GM10266 (cell line): ENCODE results near the gene EYA3.

Source experiments
- DNase-seq: peaks from one replicate; pipeline ENCODE4 v3.0.0; 2012; ENCODE audit errors: extremely low spot score
- CTCF ChIP-seq: IDR thresholded peaks from 2 replicates; pipeline ENCODE4 v1.5.1; 2012; ENCODE audit warnings: mild to moderate bottlenecking, low read depth; ENCODE audit not compliant: control insufficient read depth, insufficient read depth; ENCODE audit errors: missing control alignments

EYA3 gene

DNA sequence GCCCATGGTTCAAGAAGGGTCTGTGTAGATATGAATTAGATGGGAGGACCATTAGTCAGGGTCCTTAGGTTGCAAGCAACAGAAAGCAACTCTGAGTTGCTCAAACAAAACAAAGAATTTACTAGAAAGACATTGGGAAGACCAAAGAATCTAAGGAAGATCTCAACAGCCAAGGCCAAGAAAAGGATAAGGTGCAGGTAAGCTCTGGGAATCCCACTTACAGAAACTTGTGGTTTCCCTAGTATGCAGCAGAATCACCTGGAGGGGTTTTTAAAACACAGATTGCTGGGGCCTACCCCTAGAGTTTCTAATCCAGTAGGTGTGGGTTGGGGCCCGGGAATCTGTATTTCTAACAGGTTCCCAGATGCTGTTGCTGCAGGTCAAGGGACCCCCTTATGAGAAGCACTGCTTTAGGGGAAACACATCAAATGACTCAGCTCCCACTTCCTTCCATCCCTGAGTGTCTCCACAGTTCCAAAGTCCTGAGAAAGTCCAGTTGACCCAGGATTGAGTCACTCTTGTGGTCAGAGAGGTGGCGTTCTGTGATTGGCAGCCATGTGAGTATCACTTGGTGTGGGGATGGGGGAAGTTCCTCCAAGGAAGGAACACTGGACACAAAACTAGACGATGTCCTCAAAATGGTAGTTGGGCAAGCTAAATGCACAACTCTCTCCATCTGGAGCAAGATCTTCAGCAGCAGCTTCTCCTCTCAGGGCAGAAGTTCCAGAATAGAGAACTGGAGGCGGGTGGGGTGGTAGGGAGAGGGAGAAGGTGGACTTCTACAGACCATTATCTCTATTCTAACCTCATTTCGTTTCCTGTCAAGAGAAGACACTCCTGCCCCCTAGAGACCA lies 24.2 kb upstream of the EYA3 start:
- DNase-seq = peak; percentile 25
- TF ChIP-seq CTCF = peak; percentile 36

GRCh38 chr1:28111157-28111556 lies 22.7 kb upstream of the EYA3 start:
- no peak for TF ChIP-seq CTCF
- peak; percentile 31 for DNase-seq

DNA sequence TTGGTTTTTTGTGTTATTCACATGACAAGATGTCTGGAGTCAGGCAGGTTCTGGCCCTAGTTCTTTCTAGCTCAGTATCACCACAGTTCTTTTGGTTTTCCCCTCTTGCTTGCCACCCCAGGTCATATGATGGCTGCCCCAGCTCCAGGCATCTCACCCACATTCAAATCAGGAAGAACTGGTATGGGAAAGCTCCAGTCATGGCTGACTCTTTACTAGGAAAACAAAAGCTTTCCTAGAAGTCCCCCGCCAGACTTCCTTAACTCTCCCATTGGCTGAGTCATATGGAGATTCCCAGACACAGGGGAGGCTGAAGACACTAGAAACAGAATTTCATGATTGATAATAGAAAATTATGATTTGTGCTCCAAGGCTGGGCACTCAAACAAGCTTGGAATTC lies 22.1 kb upstream of the EYA3 start:
- DNase-seq = no peak
- TF ChIP-seq CTCF = no peak

GRCh38 chr1:28109639-28110038 lies 21.2 kb upstream of the EYA3 start:
- TF ChIP-seq CTCF = no peak
- DNase-seq = no peak

- no peak for DNase-seq
- no peak for TF ChIP-seq CTCF
These were observed 19.6 kb upstream of the EYA3 start for GRCh38 chr1:28108001-28108400.

- no peak for TF ChIP-seq CTCF
- no peak for DNase-seq
These were observed 16.6 kb upstream of the EYA3 start for GRCh38 chr1:28104866-28105467.

DNA sequence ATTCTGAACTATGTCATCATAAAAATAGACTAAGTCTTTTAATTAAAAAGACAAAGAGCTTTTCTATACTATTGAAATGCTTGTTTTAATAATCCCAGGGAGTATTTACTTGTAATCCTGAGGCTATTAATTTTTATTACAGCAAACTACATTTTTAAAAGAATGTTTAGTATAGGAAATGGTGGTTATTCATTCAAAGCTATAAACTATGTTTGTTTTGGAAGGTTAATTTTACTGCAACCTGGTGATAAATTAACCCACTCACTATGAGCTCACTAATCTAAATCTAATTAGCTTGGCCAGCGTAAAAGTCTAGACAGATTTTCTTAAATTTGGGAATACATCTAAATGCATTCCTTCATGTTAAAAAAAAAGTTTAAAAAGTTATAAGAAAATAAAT lies 13.8 kb upstream of the EYA3 start:
- no peak for DNase-seq
- TF ChIP-seq CTCF = no peak
